ENCODE measurements around the gene COX19.

Gene COX19

DNA sequence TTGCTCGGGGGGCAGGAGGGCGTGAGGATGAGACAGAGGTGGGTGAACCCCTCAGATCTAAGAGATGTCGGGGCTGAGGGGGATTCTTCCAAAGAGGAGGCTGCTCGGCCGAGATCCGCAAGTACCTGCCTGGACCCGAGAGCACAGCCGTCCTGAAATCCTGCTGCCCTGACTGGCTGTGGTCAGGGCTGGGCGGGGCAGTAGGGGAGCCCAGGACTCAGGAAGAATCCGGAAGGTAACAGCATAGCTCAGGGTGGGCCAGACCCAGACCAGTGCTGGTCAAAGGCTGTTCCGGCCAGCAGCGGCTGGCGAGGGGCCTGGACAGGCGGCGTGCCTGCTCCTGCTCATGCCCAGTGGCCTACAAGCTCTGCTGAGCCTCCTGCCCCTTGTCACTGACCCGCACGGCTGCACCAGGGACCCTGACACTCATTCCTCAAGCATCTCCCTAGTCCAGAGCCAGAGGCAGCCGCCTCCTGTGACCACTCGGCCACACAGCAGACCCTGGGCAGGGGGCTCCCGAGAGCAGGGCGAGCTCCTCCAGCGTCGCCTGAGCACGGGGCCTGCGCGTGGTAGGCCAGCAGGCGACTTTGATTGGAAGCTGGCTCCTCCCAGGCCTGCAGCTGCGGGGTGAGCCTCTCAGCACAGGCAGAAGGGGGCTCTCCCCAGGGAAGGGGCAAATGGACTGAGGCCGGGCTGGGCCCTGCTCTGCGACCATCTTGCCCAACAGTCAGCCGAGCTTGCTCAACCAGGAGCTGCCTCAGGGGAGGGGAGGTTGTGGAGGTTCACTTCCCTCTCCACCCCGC, 17.7 kb downstream of the COX19 start:
- no peak for TF ChIP-seq ZNF384 (IDR thresholded peaks at IDR 0.05)
- TF ChIP-seq NFRKB (IDR thresholded peaks at IDR 0.05), result no peak
- no peak for TF ChIP-seq FOXM1 (IDR thresholded peaks at IDR 0.05; ENCODE audit: borderline replicate concordance)
- TF ChIP-seq LEF1 (IDR thresholded peaks at IDR 0.05; ENCODE audit: borderline replicate concordance), result no peak
- TF ChIP-seq FOXK2 (IDR thresholded peaks at IDR 0.05), result no peak
- TF ChIP-seq TARDBP (IDR thresholded peaks at IDR 0.05), result no peak
- TF ChIP-seq BHLHE40 (IDR thresholded peaks at IDR 0.05; ENCODE audit: borderline replicate concordance), result no peak
- no peak for TF ChIP-seq HDGF (IDR thresholded peaks at IDR 0.05; ENCODE audit: borderline replicate concordance)
- no peak for TF ChIP-seq FOXA1 (IDR thresholded peaks at IDR 0.05)
- no peak for TF ChIP-seq CTBP1 (IDR thresholded peaks at IDR 0.05; ENCODE audit: borderline replicate concordance)
- TF ChIP-seq, protein P1, sequence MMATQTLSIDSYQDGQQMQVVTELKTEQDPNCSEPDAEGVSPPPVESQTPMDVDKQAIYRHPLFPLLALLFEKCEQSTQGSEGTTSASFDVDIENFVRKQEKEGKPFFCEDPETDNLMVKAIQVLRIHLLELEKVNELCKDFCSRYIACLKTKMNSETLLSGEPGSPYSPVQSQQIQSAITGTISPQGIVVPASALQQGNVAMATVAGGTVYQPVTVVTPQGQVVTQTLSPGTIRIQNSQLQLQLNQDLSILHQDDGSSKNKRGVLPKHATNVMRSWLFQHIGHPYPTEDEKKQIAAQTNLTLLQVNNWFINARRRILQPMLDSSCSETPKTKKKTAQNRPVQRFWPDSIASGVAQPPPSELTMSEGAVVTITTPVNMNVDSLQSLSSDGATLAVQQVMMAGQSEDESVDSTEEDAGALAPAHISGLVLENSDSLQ (IDR thresholded peaks at IDR 0.05), result no peak
- TF ChIP-seq ELF4 (IDR thresholded peaks at IDR 0.05), result no peak
- TF ChIP-seq SP1 (IDR thresholded peaks at IDR 0.05), result no peak
- DNase-seq (ENCODE audit: extremely low spot score), result no peak
- CTCF ChIA-PET, result interaction anchor here (0.6 kb wide), 1 partner anchor 28 kb away, joined by 3 read pairs; no protein-coding TSS in a partner anchor
- POLR2A ChIA-PET, result no interaction called here

DNA sequence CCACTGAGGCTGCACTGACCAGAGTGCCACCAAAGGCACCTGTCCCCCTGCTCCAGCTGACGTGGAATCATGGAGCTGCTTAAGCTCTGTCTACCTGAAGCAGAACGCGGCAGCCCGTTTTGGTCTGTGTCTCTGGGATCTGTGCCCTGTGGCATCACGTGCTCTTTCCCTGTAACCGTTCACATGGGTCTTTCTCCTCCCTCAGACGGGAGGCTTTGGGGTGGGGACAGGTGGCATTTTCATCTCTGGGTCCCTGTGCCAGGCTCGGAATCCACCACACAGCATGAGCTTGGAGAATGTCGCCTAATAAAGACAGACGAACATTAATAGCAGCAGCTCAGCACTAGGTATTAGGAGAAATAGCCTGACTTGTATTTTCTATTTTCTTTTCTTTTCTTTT, 19.3 kb downstream of the COX19 start:
- ChIA-PET CTCF (interaction anchor here (0.6 kb wide), 1 partner anchor 47 kb away, joined by 3 read pairs; no protein-coding TSS in a partner anchor), POLR2A (no interaction called here)
- no peak for DNase-seq (ENCODE audit: extremely low spot score)
- TF ChIP-seq L3MBTL2 (conservative IDR thresholded peaks at IDR 0.05), result no peak
- no peak for TF ChIP-seq SP1 (IDR thresholded peaks at IDR 0.05)
- TF ChIP-seq BHLHE40 (IDR thresholded peaks at IDR 0.05; ENCODE audit: borderline replicate concordance), result no peak
- no peak for TF ChIP-seq LEF1 (IDR thresholded peaks at IDR 0.05; ENCODE audit: borderline replicate concordance)
- TF ChIP-seq FOXA1 (IDR thresholded peaks at IDR 0.05), result no peak
- no peak for TF ChIP-seq HDGF (IDR thresholded peaks at IDR 0.05; ENCODE audit: borderline replicate concordance)
- no peak for TF ChIP-seq ARNT (IDR thresholded peaks at IDR 0.05)
- TF ChIP-seq NFRKB (IDR thresholded peaks at IDR 0.05), result no peak
- no peak for TF ChIP-seq ZNF384 (IDR thresholded peaks at IDR 0.05)
- TF ChIP-seq, protein P1 (IDR thresholded peaks at IDR 0.05), result no peak
- no peak for TF ChIP-seq CTBP1 (IDR thresholded peaks at IDR 0.05; ENCODE audit: borderline replicate concordance)
- TF ChIP-seq FOXK2 (IDR thresholded peaks at IDR 0.05), result no peak
- no peak for TF ChIP-seq SUZ12 (IDR thresholded peaks at IDR 0.05)
- no peak for TF ChIP-seq TARDBP (IDR thresholded peaks at IDR 0.05)
- no peak for TF ChIP-seq FOXM1 (IDR thresholded peaks at IDR 0.05; ENCODE audit: borderline replicate concordance)
- no peak for TF ChIP-seq ELF4 (IDR thresholded peaks at IDR 0.05)

DNA sequence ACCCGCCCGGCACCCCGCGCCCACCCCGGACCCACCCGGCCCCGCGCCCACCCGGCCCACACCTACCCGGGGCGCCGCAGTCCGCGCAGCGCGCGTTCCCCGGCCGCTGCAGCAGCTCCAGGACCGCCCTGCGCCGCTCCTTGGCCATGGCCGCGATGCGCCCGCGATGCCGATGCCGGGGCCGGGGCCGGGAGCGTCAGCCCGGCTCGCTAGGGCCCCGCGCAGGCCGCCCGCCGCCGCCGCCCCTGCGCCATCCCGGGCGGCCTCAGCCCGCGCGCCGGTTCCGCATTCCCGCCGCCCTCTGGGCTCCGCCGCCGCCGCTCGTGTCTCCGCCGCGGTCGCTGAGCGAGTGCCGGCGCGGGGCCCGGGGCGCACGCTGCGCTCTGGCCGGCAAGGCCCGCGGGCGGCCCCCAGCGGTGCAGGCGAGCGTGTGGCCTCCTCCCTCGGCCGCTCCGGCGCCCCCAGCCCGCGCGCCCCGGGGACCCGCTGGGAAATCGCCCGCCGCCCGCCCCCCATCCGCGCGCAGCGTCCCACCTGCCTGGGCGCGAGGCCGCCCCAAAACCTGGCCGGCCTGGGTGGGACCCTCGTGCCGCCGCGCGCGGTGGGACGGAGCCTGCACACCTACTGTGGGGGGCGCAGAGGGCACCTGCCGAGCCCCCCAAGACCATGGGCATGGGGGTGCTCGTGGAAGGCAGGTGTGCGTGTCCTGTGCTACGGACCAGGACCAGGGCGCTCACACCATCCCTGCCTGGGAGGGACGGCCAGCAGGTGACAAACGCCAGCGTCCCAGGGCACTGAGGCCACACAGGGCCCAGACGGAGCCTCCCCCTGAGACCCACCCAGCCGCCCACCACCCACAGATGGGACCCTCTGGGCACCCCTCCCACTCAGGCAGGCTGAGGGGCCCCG, 20.8 kb downstream of the COX19 start, which contains the start of gene ADAP1:
Gene ADAP1 (minus strand): TSS at position 351 of the 909 bp plus-strand sequence. CDS start 203 bp downstream, at position 148.
- CTCF ChIA-PET, result no interaction called here
- peak; percentile 73 for DNase-seq (ENCODE audit: extremely low spot score)
- POLR2A ChIA-PET, result no interaction called here
- 0 out of 2 replicates have a peak, but pooled peaks have one; percentile 3 for TF ChIP-seq ARNT (IDR thresholded peaks at IDR 0.05)
- TF ChIP-seq LEF1 (IDR thresholded peaks at IDR 0.05; ENCODE audit: borderline replicate concordance), result no peak
- TF ChIP-seq ELF4 (IDR thresholded peaks at IDR 0.05), result no peak
- no peak for TF ChIP-seq ZNF384 (IDR thresholded peaks at IDR 0.05)
- no peak for TF ChIP-seq HDGF (IDR thresholded peaks at IDR 0.05; ENCODE audit: borderline replicate concordance)
- TF ChIP-seq CTBP1 (IDR thresholded peaks at IDR 0.05; ENCODE audit: borderline replicate concordance), result no peak

DNA sequence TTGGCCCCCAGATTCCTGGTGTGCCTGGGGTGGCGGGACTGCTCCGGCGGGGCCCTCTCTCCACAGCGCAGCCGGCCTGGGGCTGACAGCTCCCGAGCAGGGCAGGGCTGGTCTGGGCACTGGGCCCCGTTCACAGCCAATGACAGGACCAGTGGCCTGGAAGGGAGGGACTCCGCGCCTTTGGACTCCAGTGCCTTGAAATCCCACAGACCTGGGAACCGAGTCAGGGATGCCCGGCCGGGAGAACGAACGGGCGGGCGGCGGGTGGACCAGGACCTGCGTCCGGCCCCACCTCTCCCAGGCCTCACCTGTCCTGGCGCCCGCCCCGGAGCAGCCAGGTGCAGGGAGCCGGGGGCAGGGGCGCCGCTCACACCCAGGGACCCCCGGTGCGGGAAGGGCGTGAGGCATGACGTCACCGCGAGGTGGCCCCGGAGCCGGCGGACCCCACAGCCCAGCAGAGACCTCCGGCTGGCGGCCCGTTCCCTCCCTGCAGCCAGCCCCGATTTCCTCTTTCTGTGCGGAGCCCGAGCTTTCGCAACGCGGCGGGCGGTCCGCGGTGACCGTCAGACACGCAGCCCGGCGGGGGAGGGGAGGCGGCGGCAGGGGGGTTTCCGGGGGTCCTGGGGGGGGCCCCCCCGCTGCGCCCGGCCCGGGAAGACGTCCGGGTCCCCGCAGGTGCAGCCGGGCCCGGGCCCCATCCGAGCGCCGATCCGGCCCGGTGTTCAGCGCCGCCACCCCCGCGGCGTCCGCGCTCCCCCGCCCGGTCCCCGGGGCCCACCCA, 21.6 kb downstream of the COX19 start:
- CTCF ChIA-PET, result interaction anchor here (0.7 kb wide), 1 partner anchor 21 kb away, joined by 3 read pairs; the partner anchor contains the start of gene COX19
- POLR2A ChIA-PET, result no interaction called here
- no peak for TF ChIP-seq SUZ12 (IDR thresholded peaks at IDR 0.05)
- no peak for TF ChIP-seq ELF4 (IDR thresholded peaks at IDR 0.05)
- no peak for DNase-seq (ENCODE audit: extremely low spot score)

DNA sequence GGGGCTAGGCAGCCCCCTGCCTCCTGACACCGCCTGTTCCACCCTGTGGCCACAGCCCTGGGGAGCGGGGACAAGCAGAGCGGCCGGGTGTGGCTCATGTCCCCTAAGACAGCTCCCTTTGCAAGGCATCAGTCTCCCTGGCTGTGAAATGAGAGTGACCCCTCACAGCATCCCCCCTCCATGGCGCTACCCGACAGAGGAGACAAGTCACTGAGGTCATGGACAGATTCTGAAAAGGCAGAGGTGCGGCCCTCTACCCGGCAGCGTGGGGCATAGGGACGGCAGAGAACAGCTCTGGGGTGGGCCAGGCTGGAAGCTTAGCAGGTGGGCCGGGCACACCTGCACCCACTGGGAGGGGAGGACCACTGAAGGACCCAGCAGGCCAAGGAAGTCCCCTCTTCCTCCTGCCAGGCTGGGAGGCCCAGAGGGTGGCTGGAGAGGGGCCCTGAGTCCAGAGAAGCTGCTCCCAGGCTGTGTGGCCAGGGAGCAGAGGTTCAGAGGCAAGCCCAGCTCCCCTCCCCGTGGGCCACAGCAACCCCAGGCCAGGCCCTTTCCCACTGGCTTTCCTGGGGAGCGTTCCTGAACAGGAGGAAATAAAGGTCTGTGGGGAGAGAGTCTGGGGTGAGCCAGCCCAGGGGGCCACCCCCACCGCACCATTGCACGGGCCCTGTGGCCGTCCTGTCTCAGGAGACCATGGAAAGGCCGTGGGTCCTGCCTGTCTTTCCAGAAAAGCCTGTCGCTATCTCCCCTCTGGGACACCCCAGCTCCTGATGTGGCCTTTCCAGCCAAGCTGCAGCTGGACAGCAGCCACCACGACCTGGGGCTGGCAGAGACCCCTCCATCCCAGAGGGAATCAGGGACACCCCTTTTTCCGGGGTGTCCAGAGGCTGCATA, 22.6 kb downstream of the COX19 start:
- POLR2A ChIA-PET, result interaction anchor here (1.2 kb wide), 1 partner anchor 22 kb away, joined by 3 read pairs; the partner anchor contains the start of gene COX19
- no peak for DNase-seq (ENCODE audit: extremely low spot score)
- TF ChIP-seq NFRKB (IDR thresholded peaks at IDR 0.05) (no peak), ZNF384 (IDR thresholded peaks at IDR 0.05) (no peak), CTBP1 (IDR thresholded peaks at IDR 0.05; ENCODE audit: borderline replicate concordance) (no peak), FOXM1 (IDR thresholded peaks at IDR 0.05; ENCODE audit: borderline replicate concordance) (no peak), FOXK2 (IDR thresholded peaks at IDR 0.05) (no peak), BHLHE40 (IDR thresholded peaks at IDR 0.05; ENCODE audit: borderline replicate concordance) (no peak), L3MBTL2 (conservative IDR thresholded peaks at IDR 0.05) (no peak), TARDBP (IDR thresholded peaks at IDR 0.05) (no peak), HDGF (IDR thresholded peaks at IDR 0.05; ENCODE audit: borderline replicate concordance) (no peak), LEF1 (IDR thresholded peaks at IDR 0.05; ENCODE audit: borderline replicate concordance) (no peak), SP1 (IDR thresholded peaks at IDR 0.05) (no peak)
- TF ChIP-seq, protein P1 (IDR thresholded peaks at IDR 0.05), result no peak
- CTCF ChIA-PET, result interaction anchor here (0.6 to 0.7 kb wide), 2 partner anchors 22 to 521 kb away, joined by 3 read pairs; partner anchors contain the start of gene COX19

All from HEK293T (cell line).